OCI-LY1 (cell line): Measurements from ENCODE around the gene CCDC28A.

Source experiments
- H2AFZ ChIP-seq: fragments of 200-600 bp; sonication (generic), shearing (Covaris generic); 2 replicates; pipeline ENCODE4 v1.6.0; 2014; ENCODE audit warnings: antibody characterized with exemption, mild to moderate bottlenecking, low read length
- H3F3A ChIP-seq: fragments of 200-600 bp; sonication (generic), shearing (Covaris generic); 2 replicates; pipeline ENCODE4 v1.6.0; 2014; ENCODE audit warnings: mild to moderate bottlenecking, antibody characterized with exemption, low read length, moderate library complexity; ENCODE audit not compliant: insufficient read depth
- H3K27ac ChIP-seq: fragments of 200-600 bp; sonication (generic); 2 replicates; pipeline ENCODE4 v1.5.1; 2014; ENCODE audit warnings: low read length, mixed run types, mild to moderate bottlenecking, low read depth; ENCODE audit not compliant: poor library complexity, severe bottlenecking
- H3K27me3 ChIP-seq: fragments of 200-600 bp; sonication (generic); 2 replicates; pipeline ENCODE4 v1.6.0; 2014; ENCODE audit warnings: antibody characterized with exemption, mild to moderate bottlenecking, low read length, moderate library complexity; ENCODE audit not compliant: insufficient read depth
- H3K36me3 ChIP-seq: fragments of 200-600 bp; sonication (generic); 2 replicates; pipeline ENCODE4 v1.6.1; 2014; ENCODE audit warnings: mild to moderate bottlenecking, antibody characterized with exemption, low read length, moderate library complexity, mixed read lengths; ENCODE audit not compliant: insufficient read depth
- H3K4me1 ChIP-seq: fragments of 200-600 bp; sonication (generic); 2 replicates; pipeline ENCODE4 v1.5.1; 2014; ENCODE audit warnings: mild to moderate bottlenecking, low read length, moderate library complexity; ENCODE audit not compliant: insufficient read depth, severe bottlenecking
- H3K4me2 ChIP-seq: fragments of 200-600 bp; sonication (generic), shearing (Covaris generic); 2 replicates; pipeline ENCODE4 v1.6.1; 2014; ENCODE audit warnings: low read length
- H3K4me3 ChIP-seq: fragments of 200-600 bp; sonication (generic); 2 replicates; pipeline ENCODE4 v1.5.1; 2014; ENCODE audit warnings: low read length, low read depth, mild to moderate bottlenecking, mixed read lengths; ENCODE audit not compliant: poor library complexity, severe bottlenecking
- H3K79me2 ChIP-seq: fragments of 200-600 bp; shearing (Covaris generic); 2 replicates; pipeline ENCODE4 v1.6.1; 2016; ENCODE audit warnings: mixed run types, low read length, mixed read lengths; ENCODE audit not compliant: insufficient read depth
- H3K9ac ChIP-seq: fragments of 200-600 bp; sonication (generic), shearing (Covaris generic); 2 replicates; pipeline ENCODE4 v1.6.1; 2014; ENCODE audit warnings: mild to moderate bottlenecking, low read length, mixed read lengths
- H3K9me2 ChIP-seq: fragments of 200-600 bp; sonication (generic), shearing (Covaris generic); 2 replicates; pipeline ENCODE4 v1.6.1; 2014; ENCODE audit warnings: low read depth, mild to moderate bottlenecking, low read length, mixed read lengths
- H3K9me3 ChIP-seq: fragments of 200-600 bp; shearing (Covaris generic); 2 replicates; pipeline ENCODE4 v1.6.1; 2014; ENCODE audit warnings: low read length, mixed read lengths
- H4K20me1 ChIP-seq: fragments of 200-600 bp; sonication (generic), shearing (Covaris generic); 2 replicates; pipeline ENCODE4 v1.6.0; 2016; ENCODE audit warnings: mild to moderate bottlenecking, low read length; ENCODE audit not compliant: insufficient read depth
- EZH2 ChIP-seq: fragments of 200-600 bp; sonication (generic), shearing (Covaris generic); IDR thresholded peaks from 2 replicates; pipeline ENCODE4 v1.8.0; 2017; ENCODE audit warnings: borderline replicate concordance, mixed run types, mild to moderate bottlenecking, antibody characterized with exemption, low read length, moderate library complexity, mixed read lengths
- TF ChIP-seq, protein P1 (sequence below): fragments of 200-600 bp; sonication (generic), shearing (Covaris generic); IDR thresholded peaks from 2 replicates; pipeline ENCODE4 v1.5.1; 2017; ENCODE audit warnings: mild to moderate bottlenecking, antibody characterized with exemption, low read length, moderate library complexity, mixed read lengths

CCDC28A gene

DNA sequence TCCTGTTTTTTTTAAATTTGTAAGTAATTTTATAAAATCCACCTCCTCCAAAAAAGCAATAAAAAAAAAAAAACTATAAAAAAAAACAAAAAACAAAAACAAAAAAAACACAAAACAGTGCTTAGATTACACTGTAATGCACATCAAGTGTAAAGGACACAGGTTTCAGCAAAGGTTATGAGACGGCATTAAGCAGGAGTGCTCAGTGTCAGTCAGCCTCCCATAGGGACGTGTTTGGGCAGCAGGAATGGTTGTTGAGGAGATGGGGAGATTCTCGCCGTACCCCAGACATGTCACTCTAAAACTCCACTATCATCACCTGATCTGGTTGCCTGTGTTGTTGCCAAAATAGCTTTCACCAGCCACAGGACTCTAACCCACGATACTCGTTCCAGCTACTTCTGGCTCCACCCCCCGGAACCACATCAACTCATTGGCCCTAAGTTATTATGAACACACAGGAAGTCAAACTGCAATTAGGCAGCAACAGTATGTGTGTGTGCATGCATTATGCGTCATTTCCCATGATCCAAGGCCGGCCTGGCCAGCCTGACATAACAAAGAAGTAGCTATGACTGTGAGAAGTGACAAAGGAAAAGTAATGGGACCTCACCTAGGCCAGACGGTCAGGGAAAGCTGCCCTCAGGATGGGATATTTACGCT lies 51.0 kb downstream of the CCDC28A start:
- Histone ChIP-seq H2AFZ (peak overlapping the region; percentile 83; the same call in 1 of the 2 replicates), H3F3A (no peaks in the 10 kb centered on the region), H3K79me2 (no peaks in the 10 kb centered on the region), H3K27ac (no peak overlapping the region), H3K4me3 (no peak overlapping the region), H4K20me1 (no peaks in the 10 kb centered on the region), H3K9ac (no peak overlapping the region), H3K36me3 (no peaks in the 10 kb centered on the region), H3K27me3 (no peaks in the 10 kb centered on the region), H3K4me1 (peaks cover 23% of the 10 kb centered on the region), H3K9me2 (no peaks in the 10 kb centered on the region), H3K9me3 (no peaks in the 10 kb centered on the region), H3K4me2 (peak overlapping the region; percentile 39; the same call in 1 of the 2 replicates)
- TF ChIP-seq EZH2, result no peak
- TF ChIP-seq, protein P1, sequence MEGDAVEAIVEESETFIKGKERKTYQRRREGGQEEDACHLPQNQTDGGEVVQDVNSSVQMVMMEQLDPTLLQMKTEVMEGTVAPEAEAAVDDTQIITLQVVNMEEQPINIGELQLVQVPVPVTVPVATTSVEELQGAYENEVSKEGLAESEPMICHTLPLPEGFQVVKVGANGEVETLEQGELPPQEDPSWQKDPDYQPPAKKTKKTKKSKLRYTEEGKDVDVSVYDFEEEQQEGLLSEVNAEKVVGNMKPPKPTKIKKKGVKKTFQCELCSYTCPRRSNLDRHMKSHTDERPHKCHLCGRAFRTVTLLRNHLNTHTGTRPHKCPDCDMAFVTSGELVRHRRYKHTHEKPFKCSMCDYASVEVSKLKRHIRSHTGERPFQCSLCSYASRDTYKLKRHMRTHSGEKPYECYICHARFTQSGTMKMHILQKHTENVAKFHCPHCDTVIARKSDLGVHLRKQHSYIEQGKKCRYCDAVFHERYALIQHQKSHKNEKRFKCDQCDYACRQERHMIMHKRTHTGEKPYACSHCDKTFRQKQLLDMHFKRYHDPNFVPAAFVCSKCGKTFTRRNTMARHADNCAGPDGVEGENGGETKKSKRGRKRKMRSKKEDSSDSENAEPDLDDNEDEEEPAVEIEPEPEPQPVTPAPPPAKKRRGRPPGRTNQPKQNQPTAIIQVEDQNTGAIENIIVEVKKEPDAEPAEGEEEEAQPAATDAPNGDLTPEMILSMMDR, result no peak

DNA sequence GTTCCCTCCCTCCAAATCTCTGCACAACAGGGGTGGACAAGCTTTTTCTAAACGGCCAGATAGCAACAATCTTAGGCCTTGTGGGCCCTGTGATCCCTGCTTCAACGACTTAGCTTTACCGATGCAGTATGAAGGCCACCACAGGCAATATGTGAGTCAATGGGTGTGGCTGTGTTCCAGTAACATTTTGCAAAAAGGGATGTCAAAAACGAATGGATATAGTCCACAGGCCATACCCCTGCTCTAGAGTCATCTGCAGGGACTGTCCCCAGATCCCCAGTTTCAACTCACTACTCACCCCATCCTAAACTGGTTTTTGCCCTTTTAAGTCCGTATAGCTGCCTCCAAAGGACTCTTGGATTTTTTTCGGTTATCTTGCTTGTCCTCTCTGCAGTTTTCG lies 56.7 kb downstream of the CCDC28A start:
- H3F3A ChIP-seq, result no peaks in the 10 kb centered on the region
- H3K4me3 ChIP-seq, result no peak overlapping the region
- no peaks in the 10 kb centered on the region for H3K9me2 ChIP-seq
- no peak overlapping the region for H3K9ac ChIP-seq
- H2AFZ ChIP-seq, result no peak overlapping the region
- no peaks in the 10 kb centered on the region for H3K4me1 ChIP-seq
- H3K9me3 ChIP-seq, result no peaks in the 10 kb centered on the region
- H3K27me3 ChIP-seq, result no peaks in the 10 kb centered on the region
- no peak for TF ChIP-seq EZH2
- TF ChIP-seq, protein P1, result no peak
- no peaks in the 10 kb centered on the region for H4K20me1 ChIP-seq
- no peaks in the 10 kb centered on the region for H3K36me3 ChIP-seq
- H3K27ac ChIP-seq, result no peak overlapping the region
- no peaks in the 10 kb centered on the region for H3K79me2 ChIP-seq
- no peak overlapping the region for H3K4me2 ChIP-seq

DNA sequence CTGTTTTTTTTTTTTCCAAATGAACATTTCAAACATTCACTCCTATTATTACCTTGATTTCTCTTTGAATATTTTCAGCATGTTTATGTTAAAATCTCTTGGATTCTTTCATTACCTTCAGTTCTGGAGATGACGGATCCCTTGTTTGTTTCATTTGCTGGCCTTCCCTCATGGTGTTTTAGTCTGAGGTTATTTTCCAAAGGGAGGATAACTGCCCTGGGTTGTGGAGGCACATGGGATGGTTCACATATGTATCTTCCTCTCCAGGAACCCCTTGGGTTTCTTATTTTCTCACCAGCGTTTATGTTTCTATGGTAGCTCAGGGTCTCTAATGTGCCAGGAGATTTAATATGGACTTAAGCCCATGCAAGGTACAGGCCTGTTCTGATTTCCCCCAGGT lies 58.6 kb downstream of the CCDC28A start:
- Histone ChIP-seq H3K4me2 (no peak overlapping the region), H3K27ac (no peak overlapping the region), H3K27me3 (no peaks in the 10 kb centered on the region), H3K9ac (no peak overlapping the region), H4K20me1 (no peaks in the 10 kb centered on the region), H3K4me1 (no peaks in the 10 kb centered on the region), H3K4me3 (no peak overlapping the region), H3F3A (no peaks in the 10 kb centered on the region), H3K36me3 (no peaks in the 10 kb centered on the region), H3K9me3 (no peaks in the 10 kb centered on the region), H2AFZ (no peak overlapping the region), H3K9me2 (no peaks in the 10 kb centered on the region), H3K79me2 (no peaks in the 10 kb centered on the region)
- TF ChIP-seq EZH2, result no peak
- TF ChIP-seq, protein P1, result no peak
